Activated naive CD8-positive, alpha-beta T cell treated with anti-CD3 and anti-CD28 coated beads for 36 hours (primary cell): ENCODE measurements around the gene ZFTA. TPM values are rescaled to one million over a fixed set of nuclear protein-coding genes. Genes with fewer than 3 reads are reported as not detected.

Source experiments
- DNase-seq: peaks from one replicate; pipeline ENCODE4 v3.0.0; 2021
- H3K27ac Mint-ChIP-seq: one replicate; pipeline ENCODE4 v1.8.0; 2022; ENCODE audit warnings: mild to moderate bottlenecking, moderate library complexity, mixed read lengths
- H3K27me3 Mint-ChIP-seq: one replicate; pipeline ENCODE4 v1.8.0; 2022; ENCODE audit warnings: mild to moderate bottlenecking, mixed read lengths
- H3K36me3 Mint-ChIP-seq: one replicate; pipeline ENCODE4 v1.8.0; 2021; ENCODE audit warnings: mild to moderate bottlenecking, mixed read lengths
- H3K4me1 Mint-ChIP-seq: one replicate; pipeline ENCODE4 v1.8.0; 2021; ENCODE audit warnings: mixed read lengths
- H3K4me3 Mint-ChIP-seq: one replicate; pipeline ENCODE4 v1.8.0; 2022; ENCODE audit warnings: mild to moderate bottlenecking, moderate library complexity, mixed read lengths
- H3K9me3 Mint-ChIP-seq: one replicate; pipeline ENCODE4 v1.8.0; 2022; ENCODE audit warnings: mixed read lengths
- total RNA-seq, 2 experiments: library from RNA; stranded (reverse); gene quantifications; one replicate each; pipeline ENCODE4 v1.2.3, GENCODE V29; 2021

ZFTA gene
- total RNA-seq, 2 experiments from 2014 or later, result 4.7 to 6.2 TPM

DNA sequence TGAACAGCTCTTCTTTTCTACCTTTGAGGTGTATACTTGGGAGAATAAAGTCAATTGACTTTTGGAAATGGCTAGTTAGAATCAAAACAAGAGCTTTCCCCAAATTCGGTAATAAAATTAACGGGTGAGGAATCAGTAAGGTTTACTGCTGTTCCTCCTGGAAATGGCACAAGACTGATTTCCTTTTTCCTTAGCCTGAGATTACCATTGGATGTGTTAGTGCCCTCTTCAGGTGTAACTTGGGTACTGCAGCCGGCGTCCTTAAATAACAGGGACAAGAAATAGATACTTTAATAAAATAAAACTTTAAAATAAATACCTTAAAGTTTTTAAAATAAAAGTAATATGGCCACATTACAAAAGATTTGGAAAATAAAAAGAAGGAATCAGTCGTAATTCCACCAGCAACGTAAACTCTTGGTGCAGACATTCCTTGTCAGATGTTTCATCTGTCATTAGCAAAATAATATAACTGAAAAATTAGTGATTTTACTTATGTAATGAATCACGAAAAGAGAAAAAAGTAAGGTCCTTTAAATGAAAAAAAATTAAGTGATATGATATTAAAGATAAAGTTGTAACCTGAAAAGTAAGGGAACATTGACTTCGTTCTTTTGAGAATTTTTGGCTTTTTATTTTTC lies 29.7 kb downstream of the ZFTA start:
- DNase-seq, result peak; percentile 39
- Mint-ChIP-seq H3K27me3 (no peaks in the 10 kb centered on the region), H3K9me3 (no peaks in the 10 kb centered on the region), H3K4me1 (peaks cover 6% of the 10 kb centered on the region), H3K27ac (no peak overlapping the region), H3K36me3 (no peaks in the 10 kb centered on the region), H3K4me3 (no peak overlapping the region)

DNA sequence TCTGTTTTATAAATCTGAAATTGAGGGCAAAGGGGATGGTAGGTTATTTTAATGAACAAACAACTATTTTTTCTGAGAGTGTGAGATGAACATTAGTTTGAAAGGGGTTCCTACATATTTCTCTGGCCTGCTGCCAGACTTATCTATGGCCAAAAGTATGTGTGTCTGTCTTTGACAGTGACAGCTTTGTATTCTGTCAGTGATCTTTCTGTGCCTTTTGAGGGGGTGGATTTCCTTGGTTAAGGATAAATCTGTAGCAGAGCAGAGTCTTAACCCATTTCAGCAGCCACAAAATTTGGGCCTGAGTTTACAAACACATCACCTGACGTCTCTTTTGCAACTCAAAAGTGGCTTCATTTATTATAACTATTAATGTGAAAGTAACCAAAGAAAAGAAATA lies 30.9 kb downstream of the ZFTA start:
- no peak for DNase-seq
- no peaks in the 10 kb centered on the region for H3K9me3 Mint-ChIP-seq
- no peaks in the 10 kb centered on the region for H3K27me3 Mint-ChIP-seq
- no peaks in the 10 kb centered on the region for H3K36me3 Mint-ChIP-seq
- H3K4me1 Mint-ChIP-seq, result peaks cover 6% of the 10 kb centered on the region
- H3K4me3 Mint-ChIP-seq, result no peak overlapping the region
- H3K27ac Mint-ChIP-seq, result no peak overlapping the region

DNA sequence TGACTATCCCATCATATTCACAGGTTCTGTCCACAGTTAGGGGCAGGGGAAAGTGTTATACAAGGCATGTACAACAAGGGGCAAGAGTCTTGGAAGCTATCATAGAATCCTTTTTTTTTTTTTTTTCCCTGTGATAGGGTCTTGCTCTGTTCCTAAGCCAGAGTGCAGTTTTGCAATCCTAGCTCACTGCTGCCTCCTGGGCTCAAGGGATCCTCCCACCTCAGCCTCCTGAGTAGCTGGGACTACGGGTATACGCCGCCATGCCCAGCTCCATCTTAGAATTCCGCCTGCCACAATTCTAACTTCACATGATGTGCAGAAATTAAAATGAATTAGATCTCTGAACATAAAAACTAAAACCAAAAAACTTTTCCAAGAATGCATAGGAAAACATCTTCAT lies 31.7 kb downstream of the ZFTA start:
- Mint-ChIP-seq H3K27me3 (no peaks in the 10 kb centered on the region), H3K4me1 (peaks cover 6% of the 10 kb centered on the region), H3K9me3 (no peaks in the 10 kb centered on the region), H3K27ac (no peak overlapping the region), H3K36me3 (no peaks in the 10 kb centered on the region), H3K4me3 (no peak overlapping the region)
- no peak for DNase-seq

DNA sequence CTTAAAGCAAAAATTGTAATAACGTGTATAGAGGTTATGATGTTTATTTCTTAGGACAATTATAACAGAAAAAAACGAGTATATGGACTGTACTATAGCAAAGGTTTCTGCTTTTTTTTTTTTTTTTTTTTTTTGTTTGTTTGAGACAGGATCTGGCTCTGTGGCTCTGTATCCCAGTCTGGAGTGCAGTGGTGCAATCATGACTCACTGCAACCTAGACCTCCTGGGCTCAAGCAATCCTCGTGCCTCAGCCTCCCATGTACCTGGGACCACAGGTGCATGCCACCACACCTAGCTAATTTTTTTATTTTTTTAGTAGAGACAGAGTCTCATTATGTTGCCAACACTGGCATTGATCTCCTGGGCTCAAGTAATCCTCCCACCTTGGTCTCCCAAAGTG lies 39.2 kb downstream of the ZFTA start:
- DNase-seq, result no peak
- H3K27ac Mint-ChIP-seq, result no peak overlapping the region
- H3K4me1 Mint-ChIP-seq, result no peaks in the 10 kb centered on the region
- H3K4me3 Mint-ChIP-seq, result no peak overlapping the region
- H3K36me3 Mint-ChIP-seq, result no peaks in the 10 kb centered on the region
- H3K9me3 Mint-ChIP-seq, result no peaks in the 10 kb centered on the region
- no peaks in the 10 kb centered on the region for H3K27me3 Mint-ChIP-seq

DNA sequence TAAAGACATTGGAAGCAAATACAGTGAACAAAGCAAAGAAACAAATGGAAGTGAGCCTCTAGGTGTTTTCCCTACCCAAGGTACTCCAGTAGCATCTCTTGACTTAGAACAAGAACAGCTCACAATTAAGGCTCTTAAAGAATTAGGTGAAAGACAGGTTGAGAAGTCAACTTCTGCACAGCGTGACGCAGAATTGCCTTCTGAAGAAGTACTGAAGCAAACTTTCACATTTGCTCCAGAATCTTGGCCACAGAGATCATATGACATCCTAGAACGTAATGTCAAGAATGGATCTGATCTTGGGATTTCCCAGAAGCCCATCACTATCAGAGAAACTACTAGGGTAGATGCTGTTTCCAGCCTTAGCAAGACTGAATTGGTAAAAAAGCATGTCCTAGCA lies 48.0 kb downstream of the ZFTA start:
- no peak overlapping the region for H3K4me3 Mint-ChIP-seq
- no peaks in the 10 kb centered on the region for H3K36me3 Mint-ChIP-seq
- no peak for DNase-seq
- no peak overlapping the region for H3K27ac Mint-ChIP-seq
- H3K4me1 Mint-ChIP-seq, result no peaks in the 10 kb centered on the region
- no peaks in the 10 kb centered on the region for H3K27me3 Mint-ChIP-seq
- no peaks in the 10 kb centered on the region for H3K9me3 Mint-ChIP-seq

DNA sequence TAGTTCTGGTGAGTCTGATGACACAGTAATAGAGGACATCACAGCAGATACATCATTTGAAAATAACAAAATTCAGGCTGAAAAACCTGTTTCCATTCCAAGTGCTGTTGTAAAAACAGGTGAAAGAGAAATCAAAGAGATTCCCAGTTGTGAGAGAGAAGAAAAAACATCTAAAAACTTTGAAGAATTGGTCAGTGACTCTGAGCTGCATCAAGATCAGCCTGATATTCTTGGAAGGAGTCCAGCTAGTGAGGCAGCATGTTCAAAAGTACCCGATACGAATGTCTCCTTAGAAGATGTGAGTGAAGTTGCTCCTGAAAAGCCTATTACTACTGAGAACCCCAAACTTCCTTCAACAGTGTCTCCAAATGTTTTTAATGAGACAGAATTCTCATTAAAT lies 48.6 kb downstream of the ZFTA start:
- H3K4me1 Mint-ChIP-seq, result no peaks in the 10 kb centered on the region
- no peak for DNase-seq
- H3K27me3 Mint-ChIP-seq, result no peaks in the 10 kb centered on the region
- no peak overlapping the region for H3K4me3 Mint-ChIP-seq
- no peaks in the 10 kb centered on the region for H3K36me3 Mint-ChIP-seq
- no peak overlapping the region for H3K27ac Mint-ChIP-seq
- no peaks in the 10 kb centered on the region for H3K9me3 Mint-ChIP-seq

DNA sequence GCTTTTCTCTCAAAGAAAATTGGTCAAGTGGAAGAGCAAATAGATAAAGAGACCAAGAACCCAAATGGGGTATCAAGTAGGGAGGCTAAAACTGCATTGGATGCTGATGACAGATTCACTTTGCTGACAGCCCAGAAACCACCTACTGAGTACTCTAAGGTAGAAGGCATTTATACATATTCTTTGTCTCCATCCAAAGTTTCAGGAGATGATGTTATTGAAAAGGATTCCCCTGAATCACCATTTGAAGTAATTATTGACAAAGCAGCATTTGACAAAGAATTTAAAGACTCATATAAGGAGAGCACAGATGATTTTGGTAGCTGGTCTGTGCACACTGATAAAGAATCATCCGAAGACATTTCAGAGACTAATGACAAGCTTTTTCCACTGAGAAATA lies 49.6 kb downstream of the ZFTA start:
- no peaks in the 10 kb centered on the region for H3K4me1 Mint-ChIP-seq
- no peak for DNase-seq

More for the DNA sequence above, 49.6 kb downstream of the ZFTA start:
- H3K9me3 Mint-ChIP-seq, result no peaks in the 10 kb centered on the region
- no peaks in the 10 kb centered on the region for H3K27me3 Mint-ChIP-seq
- H3K36me3 Mint-ChIP-seq, result no peaks in the 10 kb centered on the region
- H3K27ac Mint-ChIP-seq, result no peak overlapping the region
- no peak overlapping the region for H3K4me3 Mint-ChIP-seq

Other genes with a start within 250 kb of the ZFTA start
- 10 to 100 TPM; 34.2 to 40.5 TPM for gene PLAAT4, start 232.0 kb downstream of the ZFTA start, total RNA-seq
- gene PLAAT2, start 205.4 kb downstream of the ZFTA start, total RNA-seq, result 1 to 10 TPM in 1 of 2 experiments, under 1 TPM in 1; 0.52 to 1.0 TPM
- 1 to 10 TPM; 6.0 to 6.5 TPM for gene PLAAT3, start 154.3 kb downstream of the ZFTA start, total RNA-seq
- 10 to 100 TPM; 20.9 to 23.2 TPM for gene ATL3, start 97.4 kb downstream of the ZFTA start, total RNA-seq
- gene RTN3, start 87.3 kb downstream of the ZFTA start, total RNA-seq, result 10 to 100 TPM; 30.4 to 33.5 TPM
- 10 to 100 TPM; 29.3 to 29.5 TPM for gene SPINDOC, start 44.7 kb upstream of the ZFTA start, total RNA-seq
- gene MARK2, start 70.3 kb upstream of the ZFTA start, total RNA-seq, result 10 to 100 TPM; 27.7 to 29.0 TPM
- gene RCOR2, start 148.4 kb upstream of the ZFTA start, total RNA-seq, result under 1 TPM; 0.58 to 0.82 TPM
- gene NAA40, start 170.2 kb upstream of the ZFTA start, total RNA-seq, result 10 to 100 TPM; 18.3 to 21.6 TPM
- 100 to 1,000 TPM; 450 to 466 TPM for gene COX8A, start 205.8 kb upstream of the ZFTA start, total RNA-seq
- 10 to 100 TPM; 70.5 to 72.0 TPM for gene OTUB1, start 217.7 kb upstream of the ZFTA start, total RNA-seq